ENCODE data around the gene DLG4.

The DLG4 gene

DNA sequence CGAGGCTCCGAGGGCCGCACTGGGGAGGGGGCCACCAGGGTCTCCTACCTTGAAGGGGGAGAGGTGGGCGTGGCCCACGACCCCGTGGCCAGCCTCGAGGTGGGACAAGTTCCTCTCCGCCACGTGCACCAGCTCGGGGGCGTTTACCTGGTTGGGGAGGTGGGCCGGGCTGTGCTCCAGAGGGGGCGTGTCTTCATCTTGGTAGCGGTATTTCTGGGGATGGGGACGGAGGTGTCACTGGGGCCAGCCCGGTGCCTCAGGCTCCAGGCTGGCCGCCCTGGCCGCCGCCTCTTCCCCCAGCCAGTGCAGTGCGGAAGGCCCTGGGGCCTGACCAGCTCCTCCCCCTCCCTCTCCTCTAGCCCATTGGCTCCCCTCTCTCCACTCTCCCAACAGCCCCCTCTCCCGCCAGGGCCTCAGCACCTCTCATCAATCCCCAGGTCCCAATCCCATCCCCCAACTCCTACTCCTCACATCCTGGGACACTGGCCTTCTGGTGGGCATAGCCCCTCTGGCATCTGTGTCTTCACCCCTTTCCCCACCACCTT is 11.5 kb downstream of the DLG4 start (continued):
- TF ChIP-seq, protein P1, sequence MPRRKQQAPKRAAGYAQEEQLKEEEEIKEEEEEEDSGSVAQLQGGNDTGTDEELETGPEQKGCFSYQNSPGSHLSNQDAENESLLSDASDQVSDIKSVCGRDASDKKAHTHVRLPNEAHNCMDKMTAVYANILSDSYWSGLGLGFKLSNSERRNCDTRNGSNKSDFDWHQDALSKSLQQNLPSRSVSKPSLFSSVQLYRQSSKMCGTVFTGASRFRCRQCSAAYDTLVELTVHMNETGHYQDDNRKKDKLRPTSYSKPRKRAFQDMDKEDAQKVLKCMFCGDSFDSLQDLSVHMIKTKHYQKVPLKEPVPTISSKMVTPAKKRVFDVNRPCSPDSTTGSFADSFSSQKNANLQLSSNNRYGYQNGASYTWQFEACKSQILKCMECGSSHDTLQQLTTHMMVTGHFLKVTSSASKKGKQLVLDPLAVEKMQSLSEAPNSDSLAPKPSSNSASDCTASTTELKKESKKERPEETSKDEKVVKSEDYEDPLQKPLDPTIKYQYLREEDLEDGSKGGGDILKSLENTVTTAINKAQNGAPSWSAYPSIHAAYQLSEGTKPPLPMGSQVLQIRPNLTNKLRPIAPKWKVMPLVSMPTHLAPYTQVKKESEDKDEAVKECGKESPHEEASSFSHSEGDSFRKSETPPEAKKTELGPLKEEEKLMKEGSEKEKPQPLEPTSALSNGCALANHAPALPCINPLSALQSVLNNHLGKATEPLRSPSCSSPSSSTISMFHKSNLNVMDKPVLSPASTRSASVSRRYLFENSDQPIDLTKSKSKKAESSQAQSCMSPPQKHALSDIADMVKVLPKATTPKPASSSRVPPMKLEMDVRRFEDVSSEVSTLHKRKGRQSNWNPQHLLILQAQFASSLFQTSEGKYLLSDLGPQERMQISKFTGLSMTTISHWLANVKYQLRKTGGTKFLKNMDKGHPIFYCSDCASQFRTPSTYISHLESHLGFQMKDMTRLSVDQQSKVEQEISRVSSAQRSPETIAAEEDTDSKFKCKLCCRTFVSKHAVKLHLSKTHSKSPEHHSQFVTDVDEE (CRISPR knock-in tag; IDR thresholded peaks at IDR 0.05): no peak
- no peak for TF ChIP-seq PPARA (CRISPR knock-in tag; IDR thresholded peaks at IDR 0.05; ENCODE audit: borderline replicate concordance)

DNA sequence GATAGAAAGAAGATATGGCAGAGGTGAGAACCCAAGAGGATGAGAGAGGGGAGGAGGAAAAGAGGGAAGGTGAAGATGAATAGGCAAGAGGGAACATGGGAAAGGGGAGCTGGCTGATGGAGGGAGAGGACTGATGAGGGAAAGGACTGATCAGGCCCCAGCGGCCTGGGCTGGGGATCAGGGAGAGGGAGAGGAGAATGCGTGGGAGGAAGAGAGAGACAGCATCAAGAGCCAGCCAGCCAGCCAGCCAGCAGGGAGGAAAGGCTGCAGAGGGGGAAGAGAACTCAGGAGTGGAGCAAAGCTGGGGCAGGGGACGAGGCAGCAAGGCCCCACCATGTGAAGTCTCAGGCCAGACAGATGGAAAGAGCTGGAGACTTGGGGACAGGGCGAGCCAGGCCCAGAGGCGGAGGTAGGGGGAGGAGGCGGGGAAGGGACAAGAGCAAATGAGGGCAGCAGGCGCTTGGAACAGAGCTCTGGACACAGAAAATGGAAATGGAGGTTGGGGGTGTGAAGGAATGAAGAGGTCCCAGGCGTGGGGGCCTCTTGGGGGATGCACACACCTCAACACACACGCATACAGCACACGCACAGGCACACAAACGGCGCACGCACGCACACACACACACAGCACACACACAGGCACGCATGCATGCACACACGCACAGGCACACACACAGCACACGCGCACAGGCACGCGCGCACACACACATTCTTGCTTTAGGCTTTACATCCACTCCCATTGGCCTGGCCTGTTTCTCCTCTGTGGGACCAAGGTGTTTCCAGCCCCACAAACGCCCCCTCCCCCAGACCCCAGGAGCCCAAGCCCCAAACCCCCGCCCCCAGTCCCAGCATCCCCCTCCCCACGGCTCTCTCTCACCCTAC is 12.3 kb downstream of the DLG4 start:
- no peak for ATAC-seq

DNA sequence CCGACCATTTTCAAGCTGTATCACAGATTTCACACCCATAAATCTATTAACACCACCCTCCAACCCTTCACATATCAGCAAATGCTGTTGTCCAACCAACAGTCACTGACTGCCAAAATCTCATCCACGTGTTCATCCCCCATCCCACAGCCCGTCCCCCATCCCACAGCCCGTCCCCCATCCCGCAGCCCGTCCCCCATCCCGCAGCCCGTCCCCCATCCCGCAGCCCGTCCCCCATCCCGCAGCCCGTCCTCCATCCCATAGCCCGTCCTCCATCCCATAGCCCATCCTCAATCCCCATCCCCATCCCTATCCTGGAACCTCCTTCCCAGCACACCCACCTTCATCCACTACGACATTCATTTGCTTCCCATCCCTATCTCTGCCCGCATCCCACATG is 14.1 kb downstream of the DLG4 start:
- TF ChIP-seq GLIS3 (CRISPR knock-in tag; IDR thresholded peaks at IDR 0.05) (no peak), SNAI2 (CRISPR knock-in tag; IDR thresholded peaks at IDR 0.05) (no peak), ZFP30 (CRISPR knock-in tag; IDR thresholded peaks at IDR 0.05) (no peak), ESRRG (CRISPR knock-in tag; IDR thresholded peaks at IDR 0.05) (no peak), TOX (CRISPR knock-in tag; IDR thresholded peaks at IDR 0.05; ENCODE audit: borderline replicate concordance) (no peak), ARNTL (CRISPR knock-in tag; IDR thresholded peaks at IDR 0.05; ENCODE audit: borderline replicate concordance, low read depth) (no peak), ZNF8 (CRISPR knock-in tag; IDR thresholded peaks at IDR 0.05) (no peak), ZNF70 (CRISPR knock-in tag; IDR thresholded peaks at IDR 0.05) (no peak), ZNF565 (CRISPR knock-in tag; conservative IDR thresholded peaks at IDR 0.05; ENCODE audit: low read depth) (no peak), PPARA (CRISPR knock-in tag; IDR thresholded peaks at IDR 0.05; ENCODE audit: borderline replicate concordance) (no peak), RARB (CRISPR knock-in tag; IDR thresholded peaks at IDR 0.05) (no peak), OSR1 (CRISPR knock-in tag; IDR thresholded peaks at IDR 0.05) (no peak), BACH2 (CRISPR knock-in tag; IDR thresholded peaks at IDR 0.05; ENCODE audit: borderline replicate concordance) (no peak), ISL1 (CRISPR knock-in tag; IDR thresholded peaks at IDR 0.05) (no peak)
- TF ChIP-seq, protein P1 (CRISPR knock-in tag; IDR thresholded peaks at IDR 0.05): no peak
- TF ChIP-seq, protein P2, sequence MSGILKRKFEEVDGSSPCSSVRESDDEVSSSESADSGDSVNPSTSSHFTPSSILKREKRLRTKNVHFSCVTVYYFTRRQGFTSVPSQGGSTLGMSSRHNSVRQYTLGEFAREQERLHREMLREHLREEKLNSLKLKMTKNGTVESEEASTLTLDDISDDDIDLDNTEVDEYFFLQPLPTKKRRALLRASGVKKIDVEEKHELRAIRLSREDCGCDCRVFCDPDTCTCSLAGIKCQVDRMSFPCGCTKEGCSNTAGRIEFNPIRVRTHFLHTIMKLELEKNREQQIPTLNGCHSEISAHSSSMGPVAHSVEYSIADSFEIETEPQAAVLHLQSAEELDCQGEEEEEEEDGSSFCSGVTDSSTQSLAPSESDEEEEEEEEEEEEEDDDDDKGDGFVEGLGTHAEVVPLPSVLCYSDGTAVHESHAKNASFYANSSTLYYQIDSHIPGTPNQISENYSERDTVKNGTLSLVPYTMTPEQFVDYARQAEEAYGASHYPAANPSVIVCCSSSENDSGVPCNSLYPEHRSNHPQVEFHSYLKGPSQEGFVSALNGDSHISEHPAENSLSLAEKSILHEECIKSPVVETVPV (CRISPR knock-in tag; IDR thresholded peaks at IDR 0.05): no peak
- TF ChIP-seq, protein P3, sequence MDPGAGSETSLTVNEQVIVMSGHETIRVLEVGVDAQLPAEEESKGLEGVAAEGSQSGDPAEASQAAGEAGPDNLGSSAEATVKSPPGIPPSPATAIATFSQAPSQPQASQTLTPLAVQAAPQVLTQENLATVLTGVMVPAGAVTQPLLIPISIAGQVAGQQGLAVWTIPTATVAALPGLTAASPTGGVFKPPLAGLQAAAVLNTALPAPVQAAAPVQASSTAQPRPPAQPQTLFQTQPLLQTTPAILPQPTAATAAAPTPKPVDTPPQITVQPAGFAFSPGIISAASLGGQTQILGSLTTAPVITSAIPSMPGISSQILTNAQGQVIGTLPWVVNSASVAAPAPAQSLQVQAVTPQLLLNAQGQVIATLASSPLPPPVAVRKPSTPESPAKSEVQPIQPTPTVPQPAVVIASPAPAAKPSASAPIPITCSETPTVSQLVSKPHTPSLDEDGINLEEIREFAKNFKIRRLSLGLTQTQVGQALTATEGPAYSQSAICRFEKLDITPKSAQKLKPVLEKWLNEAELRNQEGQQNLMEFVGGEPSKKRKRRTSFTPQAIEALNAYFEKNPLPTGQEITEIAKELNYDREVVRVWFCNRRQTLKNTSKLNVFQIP (CRISPR knock-in tag; IDR thresholded peaks at IDR 0.05; ENCODE audit: borderline replicate concordance, low read depth): no peak
- TF ChIP-seq, protein P4, sequence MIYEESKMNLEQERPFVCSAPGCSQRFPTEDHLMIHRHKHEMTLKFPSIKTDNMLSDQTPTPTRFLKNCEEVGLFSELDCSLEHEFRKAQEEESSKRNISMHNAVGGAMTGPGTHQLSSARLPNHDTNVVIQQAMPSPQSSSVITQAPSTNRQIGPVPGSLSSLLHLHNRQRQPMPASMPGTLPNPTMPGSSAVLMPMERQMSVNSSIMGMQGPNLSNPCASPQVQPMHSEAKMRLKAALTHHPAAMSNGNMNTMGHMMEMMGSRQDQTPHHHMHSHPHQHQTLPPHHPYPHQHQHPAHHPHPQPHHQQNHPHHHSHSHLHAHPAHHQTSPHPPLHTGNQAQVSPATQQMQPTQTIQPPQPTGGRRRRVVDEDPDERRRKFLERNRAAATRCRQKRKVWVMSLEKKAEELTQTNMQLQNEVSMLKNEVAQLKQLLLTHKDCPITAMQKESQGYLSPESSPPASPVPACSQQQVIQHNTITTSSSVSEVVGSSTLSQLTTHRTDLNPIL (CRISPR knock-in tag; IDR thresholded peaks at IDR 0.05; ENCODE audit: low read depth): no peak
- ATAC-seq: no peak

More for the DNA sequence above, 12.3 kb downstream of the DLG4 start:
- no peak for TF ChIP-seq GLIS3 (CRISPR knock-in tag; IDR thresholded peaks at IDR 0.05)
- no peak for TF ChIP-seq ZNF70 (CRISPR knock-in tag; IDR thresholded peaks at IDR 0.05)
- no peak for TF ChIP-seq ZNF8 (CRISPR knock-in tag; IDR thresholded peaks at IDR 0.05)
- TF ChIP-seq ISL1 (CRISPR knock-in tag; IDR thresholded peaks at IDR 0.05): no peak
- TF ChIP-seq, protein P4 (CRISPR knock-in tag; IDR thresholded peaks at IDR 0.05; ENCODE audit: low read depth): no peak
